Nephron (organoid): ENCODE data around the gene MFSD1.
A peak's percentile ranks its signal among the peaks of the same experiment; 100 is the strongest.

ENCODE experiments used
- H3K27ac Mint-ChIP-seq, 3 experiments: 2 replicates each; pipeline ENCODE4 v1.8.0; 2020; ENCODE audit warnings: mixed read lengths in 3 of 3, mild to moderate bottlenecking in 2 of 3, moderate library complexity in 1 of 3
- H3K27me3 Mint-ChIP-seq: 2 replicates; pipeline ENCODE4 v1.8.0; 2021; ENCODE audit warnings: low read depth, mild to moderate bottlenecking, moderate library complexity, mixed read lengths
- H3K36me3 Mint-ChIP-seq: 2 replicates; pipeline ENCODE4 v1.8.0; 2020; ENCODE audit warnings: low read depth, mixed read lengths
- H3K4me1 Mint-ChIP-seq: 2 replicates; pipeline ENCODE4 v1.8.0; 2020; ENCODE audit warnings: mixed read lengths
- H3K4me3 Mint-ChIP-seq, 3 experiments: 2 replicates each; pipeline ENCODE4 v1.8.0; 2020; ENCODE audit warnings: mild to moderate bottlenecking in 3 of 3, mixed read lengths in 3 of 3, moderate library complexity in 2 of 3
- H3K9me3 Mint-ChIP-seq: 2 replicates; pipeline ENCODE4 v1.8.0; 2020; ENCODE audit warnings: mixed read lengths
- TF ChIP-seq, protein P1 (sequence below), 3 experiments: fragments of 200-600 bp; sonication (generic); IDR thresholded peaks; one replicate each; pipeline ENCODE4 v1.5.0; 2021; ENCODE audit warnings: antibody characterized with exemption in 3 of 3; ENCODE audit not compliant: unreplicated experiment in 3 of 3

MFSD1 gene

GRCh38 chr3:158763421-158763820 lies 38.4 kb upstream of the MFSD1 start:
- Mint-ChIP-seq H3K4me1 (peaks cover 44% of the 10 kb centered on the region), H3K36me3 (no peaks in the 10 kb centered on the region), H3K4me3 (no peak overlapping the region), H3K27ac (peak overlapping the region in 2 of 3 experiments; percentile 45 to 64), H3K27me3 (no peaks in the 10 kb centered on the region), H3K9me3 (peaks cover 2% of the 10 kb centered on the region)
- TF ChIP-seq, protein P1, sequence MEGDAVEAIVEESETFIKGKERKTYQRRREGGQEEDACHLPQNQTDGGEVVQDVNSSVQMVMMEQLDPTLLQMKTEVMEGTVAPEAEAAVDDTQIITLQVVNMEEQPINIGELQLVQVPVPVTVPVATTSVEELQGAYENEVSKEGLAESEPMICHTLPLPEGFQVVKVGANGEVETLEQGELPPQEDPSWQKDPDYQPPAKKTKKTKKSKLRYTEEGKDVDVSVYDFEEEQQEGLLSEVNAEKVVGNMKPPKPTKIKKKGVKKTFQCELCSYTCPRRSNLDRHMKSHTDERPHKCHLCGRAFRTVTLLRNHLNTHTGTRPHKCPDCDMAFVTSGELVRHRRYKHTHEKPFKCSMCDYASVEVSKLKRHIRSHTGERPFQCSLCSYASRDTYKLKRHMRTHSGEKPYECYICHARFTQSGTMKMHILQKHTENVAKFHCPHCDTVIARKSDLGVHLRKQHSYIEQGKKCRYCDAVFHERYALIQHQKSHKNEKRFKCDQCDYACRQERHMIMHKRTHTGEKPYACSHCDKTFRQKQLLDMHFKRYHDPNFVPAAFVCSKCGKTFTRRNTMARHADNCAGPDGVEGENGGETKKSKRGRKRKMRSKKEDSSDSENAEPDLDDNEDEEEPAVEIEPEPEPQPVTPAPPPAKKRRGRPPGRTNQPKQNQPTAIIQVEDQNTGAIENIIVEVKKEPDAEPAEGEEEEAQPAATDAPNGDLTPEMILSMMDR (IDR thresholded peaks at IDR 0.05; ENCODE audit: unreplicated experiment in 3 of 3) = no peak

GRCh38 chr3:158765518-158766205 lies 36.2 kb upstream of the MFSD1 start:
- Mint-ChIP-seq H3K36me3 (no peaks in the 10 kb centered on the region), H3K4me1 (peaks cover 67% of the 10 kb centered on the region), H3K27ac (peak overlapping the region; percentile 64 to 99 (median 90)), H3K9me3 (no peaks in the 10 kb centered on the region), H3K4me3 (no peak overlapping the region), H3K27me3 (no peaks in the 10 kb centered on the region)
- TF ChIP-seq, protein P1 (IDR thresholded peaks at IDR 0.05; ENCODE audit: unreplicated experiment in 3 of 3) = no peak

DNA sequence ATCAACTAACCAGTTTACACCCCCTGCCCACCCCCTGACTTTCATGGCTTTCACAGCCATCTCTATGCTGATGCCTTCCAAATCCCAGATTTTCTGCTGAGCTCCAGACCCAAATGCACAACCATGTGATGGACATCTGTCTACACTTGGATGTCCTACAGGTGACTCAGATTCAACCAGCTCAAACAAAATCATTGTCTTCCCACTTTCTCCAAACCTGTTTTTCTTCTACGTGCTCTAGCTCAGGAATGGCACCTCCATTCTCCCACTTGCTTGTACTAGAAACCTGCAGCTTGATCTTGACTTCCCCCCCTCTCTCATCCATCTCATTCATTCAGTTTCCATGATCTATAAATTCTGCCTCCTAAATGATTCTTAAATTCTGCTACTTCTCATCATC lies 35.5 kb upstream of the MFSD1 start:
- Mint-ChIP-seq H3K36me3 (no peaks in the 10 kb centered on the region), H3K9me3 (no peaks in the 10 kb centered on the region)

DNA sequence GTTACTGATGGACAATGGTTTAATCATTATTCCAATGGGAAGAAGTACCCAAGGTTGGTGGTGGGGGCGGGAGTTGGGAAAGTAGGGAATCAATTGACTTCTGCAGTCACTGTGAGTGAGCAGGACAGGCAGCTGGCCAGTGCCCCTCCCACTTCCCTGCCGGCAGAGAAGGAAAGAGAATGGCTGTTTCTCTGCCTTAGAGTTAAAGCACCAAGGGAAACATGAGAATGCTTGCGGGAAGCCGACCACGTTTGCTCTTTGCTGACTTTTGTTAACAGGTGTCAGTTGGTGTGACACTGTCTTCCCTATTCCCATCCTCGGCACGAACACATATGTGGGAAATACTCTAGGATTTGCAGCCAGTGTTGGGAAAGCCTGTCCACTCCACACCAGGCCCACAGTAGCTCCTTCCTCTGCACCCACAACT lies 33.5 kb upstream of the MFSD1 start:
- H3K4me1 Mint-ChIP-seq = peaks cover 72% of the 10 kb centered on the region
- TF ChIP-seq, protein P1 (IDR thresholded peaks at IDR 0.05; ENCODE audit: unreplicated experiment in 3 of 3) = no peak
- no peaks in the 10 kb centered on the region for H3K36me3 Mint-ChIP-seq
- H3K9me3 Mint-ChIP-seq = no peaks in the 10 kb centered on the region
- no peaks in the 10 kb centered on the region for H3K27me3 Mint-ChIP-seq
- peak overlapping the region; percentile 98 to 99 (median 99) for H3K27ac Mint-ChIP-seq
- peak overlapping the region in 2 of 3 experiments; percentile 34 to 56 for H3K4me3 Mint-ChIP-seq

More for the DNA sequence above, 35.5 kb upstream of the MFSD1 start:
- Mint-ChIP-seq H3K27ac (peak overlapping the region in 2 of 3 experiments; percentile 83 to 99), H3K4me1 (peaks cover 68% of the 10 kb centered on the region), H3K4me3 (no peak overlapping the region), H3K27me3 (no peaks in the 10 kb centered on the region)
- TF ChIP-seq, protein P1 (IDR thresholded peaks at IDR 0.05; ENCODE audit: unreplicated experiment in 3 of 3) = no peak

DNA sequence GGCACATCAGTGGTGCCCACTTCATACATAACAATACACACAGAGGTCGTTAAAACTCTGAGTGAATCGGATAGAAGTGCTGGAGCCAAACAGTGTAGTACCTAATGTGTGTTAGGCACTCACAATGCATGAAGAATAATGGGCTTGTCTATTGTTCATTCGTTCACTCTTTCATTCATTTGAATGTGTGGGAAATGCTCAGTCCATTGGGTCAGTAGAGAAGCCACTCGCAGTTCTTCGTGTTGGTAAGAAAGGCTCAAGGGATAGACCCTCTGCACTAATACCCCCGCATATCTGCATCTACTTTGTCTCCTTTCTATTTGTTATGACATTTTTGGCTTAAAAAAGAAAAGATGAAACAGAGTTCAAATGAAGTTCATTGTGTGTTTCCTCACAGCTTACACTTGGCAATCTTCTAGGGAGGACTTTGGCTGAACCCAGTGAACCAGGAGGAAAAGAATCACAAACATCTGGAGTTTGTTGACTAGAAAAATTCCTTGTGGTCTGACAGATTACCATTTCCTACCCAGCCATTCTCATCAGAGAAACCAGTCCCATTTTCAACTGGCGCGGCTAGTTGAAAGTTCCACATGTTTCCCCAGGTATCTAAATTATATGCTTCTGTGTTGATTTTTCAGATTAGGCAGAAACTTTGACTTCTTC lies 32.8 kb upstream of the MFSD1 start:
- Mint-ChIP-seq H3K4me1 (peaks cover 78% of the 10 kb centered on the region), H3K9me3 (no peaks in the 10 kb centered on the region), H3K36me3 (no peaks in the 10 kb centered on the region), H3K27me3 (no peaks in the 10 kb centered on the region), H3K4me3 (peak overlapping the region; percentile 10 to 52 (median 34)), H3K27ac (peak overlapping the region; percentile 98 to 99 (median 99))
- TF ChIP-seq, protein P1 (IDR thresholded peaks at IDR 0.05; ENCODE audit: unreplicated experiment in 3 of 3) = no peak
